HG03097 (cell line): Measurements from ENCODE around the gene NBL1.

Experiments used
- ATAC-seq: cut with Tn5 transposase; IDR thresholded peaks from one replicate; pipeline ENCODE4 v1.9.1; 2021; ENCODE audit not compliant: unreplicated experiment, low FRiP score

NBL1 gene

GRCh38 chr1:19665496-19666465, 21.7 kb downstream of the NBL1 start:
- ATAC-seq = no peak

- no peak for ATAC-seq
These were observed 24.8 kb downstream of the NBL1 start for GRCh38 chr1:19668888-19669287.

- no peak for ATAC-seq
These were observed 26.7 kb downstream of the NBL1 start for GRCh38 chr1:19670787-19671186.

GRCh38 chr1:19672237-19672636, 28.1 kb downstream of the NBL1 start:
- ATAC-seq = no peak

DNA sequence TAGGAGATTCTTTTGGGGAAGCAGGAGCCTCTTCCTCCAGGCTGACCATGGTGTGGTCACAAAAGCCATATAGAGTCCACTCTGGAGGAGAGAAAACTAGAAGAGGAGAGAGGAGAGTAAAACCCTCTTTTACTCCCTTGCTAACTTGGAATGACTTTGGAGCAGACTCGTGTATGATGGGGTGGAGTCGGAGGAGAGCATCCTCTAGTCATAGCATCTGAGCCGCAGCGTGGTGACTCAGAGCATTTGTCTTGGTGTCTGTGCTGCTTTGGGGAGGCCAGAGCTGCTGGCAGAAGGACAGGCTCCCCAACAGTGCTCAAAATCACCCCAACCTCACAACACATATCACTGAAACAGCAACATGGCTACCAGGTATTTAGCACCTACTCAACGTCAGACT, 31.7 kb downstream of the NBL1 start:
- no peak for ATAC-seq

- no peak for ATAC-seq
These were observed 32.4 kb downstream of the NBL1 start for GRCh38 chr1:19676438-19676922.

DNA sequence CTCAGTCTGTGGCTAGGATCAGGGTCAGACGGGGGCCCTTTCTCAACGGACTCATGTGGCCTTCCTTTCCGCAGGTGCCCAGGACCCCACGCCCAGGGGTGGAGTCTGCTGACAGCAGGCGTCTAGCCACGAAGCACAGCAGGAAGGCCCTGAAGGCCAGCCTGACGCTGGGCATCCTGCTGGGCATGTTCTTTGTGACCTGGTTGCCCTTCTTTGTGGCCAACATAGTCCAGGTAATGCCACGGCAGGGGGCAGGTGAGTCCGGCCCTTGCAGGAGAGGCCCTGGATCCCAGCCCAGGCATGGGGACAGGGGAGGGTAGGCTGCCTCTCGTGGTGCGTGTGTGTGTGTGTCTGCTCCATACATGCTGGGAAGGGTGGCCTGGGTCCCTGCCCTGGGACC, 34.4 kb downstream of the NBL1 start:
- no peak for ATAC-seq

DNA sequence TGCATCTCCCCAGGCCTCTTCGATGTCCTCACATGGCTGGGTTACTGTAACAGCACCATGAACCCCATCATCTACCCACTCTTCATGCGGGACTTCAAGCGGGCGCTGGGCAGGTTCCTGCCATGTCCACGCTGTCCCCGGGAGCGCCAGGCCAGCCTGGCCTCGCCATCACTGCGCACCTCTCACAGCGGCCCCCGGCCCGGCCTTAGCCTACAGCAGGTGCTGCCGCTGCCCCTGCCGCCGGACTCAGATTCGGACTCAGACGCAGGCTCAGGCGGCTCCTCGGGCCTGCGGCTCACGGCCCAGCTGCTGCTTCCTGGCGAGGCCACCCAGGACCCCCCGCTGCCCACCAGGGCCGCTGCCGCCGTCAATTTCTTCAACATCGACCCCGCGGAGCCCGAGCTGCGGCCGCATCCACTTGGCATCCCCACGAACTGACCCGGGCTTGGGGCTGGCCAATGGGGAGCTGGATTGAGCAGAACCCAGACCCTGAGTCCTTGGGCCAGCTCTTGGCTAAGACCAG, 34.9 kb downstream of the NBL1 start:
- no peak for ATAC-seq

GRCh38 chr1:19679691-19680090, 35.6 kb downstream of the NBL1 start:
- ATAC-seq = no peak

GRCh38 chr1:19680644-19681043, 36.5 kb downstream of the NBL1 start:
- no peak for ATAC-seq

GRCh38 chr1:19682257-19682656, 38.1 kb downstream of the NBL1 start:
- ATAC-seq = no peak

DNA sequence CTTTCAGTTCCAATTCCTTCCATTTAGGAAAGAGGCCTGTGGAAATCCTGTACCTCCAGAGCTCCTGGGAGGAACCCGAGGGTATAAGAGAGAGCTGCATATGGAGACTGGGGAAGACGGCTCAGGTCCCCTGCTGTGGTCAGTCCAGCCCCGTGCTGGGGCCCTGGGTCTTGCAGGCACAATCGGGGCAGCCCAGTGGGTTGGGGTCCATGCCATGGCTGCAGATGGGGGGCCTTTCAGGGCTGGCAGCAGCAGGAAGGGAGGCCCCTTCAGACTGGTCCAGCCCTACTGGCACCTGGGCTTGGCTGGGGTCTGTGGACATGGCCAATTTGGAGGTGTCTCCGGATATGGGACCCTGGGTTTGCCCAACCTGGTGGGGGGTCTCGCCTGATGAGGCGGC, 38.8 kb downstream of the NBL1 start:
- ATAC-seq = no peak

GRCh38 chr1:19683351-19683750, 39.2 kb downstream of the NBL1 start:
- no peak for ATAC-seq

DNA sequence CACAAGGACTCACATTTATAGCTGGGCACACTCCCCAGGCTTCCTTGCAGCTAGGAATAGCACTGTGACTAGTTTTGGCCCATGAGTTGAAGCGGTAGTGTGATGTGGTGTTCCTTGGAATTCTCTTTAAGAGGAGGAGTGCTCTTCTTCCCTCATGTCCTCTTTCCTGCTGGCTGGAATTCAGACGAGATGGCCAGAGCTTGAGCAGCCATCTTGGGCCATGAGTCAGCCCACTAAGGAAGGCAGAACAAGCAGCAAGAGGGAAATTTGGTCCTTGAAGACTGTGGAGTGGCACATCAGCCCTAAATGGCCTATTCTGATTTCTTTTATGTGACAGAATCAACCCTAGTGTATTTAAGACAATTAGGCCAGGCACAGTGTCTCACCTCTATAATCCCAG, 40.6 kb downstream of the NBL1 start:
- ATAC-seq = no peak

GRCh38 chr1:19685994-19686393, 41.9 kb downstream of the NBL1 start:
- ATAC-seq = no peak

DNA sequence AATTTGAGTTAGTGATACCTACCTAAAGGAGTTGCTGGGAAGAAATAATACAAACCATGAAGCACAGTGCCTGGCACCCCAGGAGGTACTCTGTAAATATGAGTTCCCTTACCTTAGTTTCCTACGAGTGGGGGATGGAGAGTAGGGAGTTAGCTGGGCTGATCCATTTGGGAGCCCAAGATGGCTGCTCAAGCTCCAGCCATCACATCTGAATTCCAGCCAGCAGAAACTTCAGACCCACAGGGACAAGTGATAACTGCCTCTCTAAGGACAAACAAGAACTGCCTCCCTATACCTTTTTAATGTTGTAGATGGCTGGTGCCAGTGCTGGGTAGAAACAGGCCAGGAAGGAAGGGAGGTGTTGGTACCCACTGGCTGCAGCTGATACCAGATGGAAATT, 43.3 kb downstream of the NBL1 start:
- no peak for ATAC-seq

GRCh38 chr1:19688041-19688842, 44.1 kb downstream of the NBL1 start:
- no peak for ATAC-seq

DNA sequence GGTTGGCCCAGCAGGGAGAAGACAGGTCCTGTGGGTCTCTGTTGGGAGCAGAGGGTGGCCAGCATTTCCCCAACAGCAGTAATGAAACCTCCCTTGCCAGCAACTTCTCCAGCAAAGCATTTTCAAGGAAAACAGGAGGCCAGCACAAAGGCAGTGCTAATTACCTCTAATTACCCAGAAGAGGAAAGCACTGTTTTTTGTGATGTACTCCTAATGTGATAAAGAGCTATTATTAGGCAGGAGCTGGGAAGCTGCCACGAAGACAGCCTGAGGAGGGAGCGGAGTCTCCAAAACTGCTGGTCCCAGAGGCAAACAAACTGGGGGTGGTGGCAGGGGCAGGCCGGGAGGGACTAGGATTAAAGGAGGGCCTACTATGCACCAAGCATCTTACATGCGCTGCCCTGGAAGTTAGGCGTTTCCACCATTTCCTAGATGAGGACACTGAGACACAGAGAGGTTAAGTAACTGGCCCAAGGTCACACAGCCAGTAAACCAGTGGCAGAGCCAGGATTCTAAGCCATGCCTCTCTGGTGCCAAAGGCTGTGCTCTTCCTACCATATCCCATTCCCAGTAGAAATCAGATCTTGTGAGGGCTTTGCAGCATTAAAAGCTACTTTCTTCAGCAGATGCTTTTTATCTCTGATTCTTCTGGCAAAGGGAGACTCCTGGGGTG, 45.1 kb downstream of the NBL1 start:
- ATAC-seq = no peak

DNA sequence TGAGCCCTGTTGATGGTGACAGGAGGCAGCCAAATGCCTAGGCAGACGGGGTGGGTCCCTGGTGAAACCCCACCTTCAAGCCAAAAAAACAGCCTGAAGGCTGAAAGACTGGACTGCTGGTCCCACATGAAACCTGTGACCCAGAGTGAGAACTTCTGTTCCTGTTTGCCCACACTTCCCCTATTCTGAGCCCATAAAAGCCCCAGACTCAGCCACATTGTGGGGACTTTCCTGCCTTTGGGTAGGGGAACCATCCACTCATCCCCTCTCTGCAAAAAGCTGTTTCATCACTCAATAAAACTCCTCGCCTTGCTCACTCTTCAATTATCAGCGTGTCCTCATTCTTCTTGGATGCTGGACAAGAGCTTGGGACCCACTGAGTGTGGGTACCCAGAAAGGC, 45.7 kb downstream of the NBL1 start:
- no peak for ATAC-seq

DNA sequence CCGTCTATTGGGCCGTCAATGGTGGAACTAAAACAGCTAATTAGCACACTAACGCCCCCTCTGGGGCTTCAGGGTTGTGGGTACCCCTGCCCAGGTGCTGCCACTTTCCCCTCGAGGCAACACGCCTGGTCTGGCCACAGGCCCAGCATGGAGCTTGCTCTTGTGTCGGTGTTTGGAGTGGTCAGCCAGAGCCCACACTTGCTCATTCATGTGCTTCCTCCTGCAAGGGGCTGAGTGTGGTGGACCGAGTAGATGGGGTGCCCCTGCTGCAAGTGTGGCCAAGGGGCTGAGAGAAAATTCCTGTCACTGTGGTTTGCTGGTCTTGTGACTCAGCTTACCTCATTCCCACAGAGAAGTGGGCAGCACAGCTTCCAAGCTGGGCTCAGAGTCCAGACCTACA, 46.2 kb downstream of the NBL1 start:
- no peak for ATAC-seq

DNA sequence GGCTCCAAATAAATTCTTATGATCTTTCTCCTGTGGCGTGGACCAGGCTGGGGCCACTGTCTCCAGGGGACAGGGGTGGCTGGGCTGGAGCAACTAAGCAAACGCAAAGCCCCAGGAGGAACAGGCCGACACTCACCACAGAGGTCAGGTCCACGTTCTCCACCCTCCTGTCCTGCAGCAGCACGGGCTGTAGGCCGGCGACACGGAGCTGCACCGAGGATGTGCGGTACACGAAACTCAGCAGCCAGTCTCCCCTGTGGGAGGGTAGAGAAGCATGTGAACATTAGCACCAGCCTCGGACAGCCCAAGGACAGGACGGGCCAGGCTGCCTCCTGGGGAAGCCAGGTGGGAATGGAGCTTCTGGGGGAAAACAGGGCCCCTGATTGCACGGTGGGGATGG, 50.2 kb downstream of the NBL1 start:
- ATAC-seq = no peak
